ENCODE measurements around the gene PCCA. TPM values are rescaled to one million over a fixed set of nuclear protein-coding genes. Genes with fewer than 3 reads are reported as not detected.

Gene PCCA
- total RNA-seq, 2 donors from 2014 or later = 52.7 to 66.4 TPM

DNA sequence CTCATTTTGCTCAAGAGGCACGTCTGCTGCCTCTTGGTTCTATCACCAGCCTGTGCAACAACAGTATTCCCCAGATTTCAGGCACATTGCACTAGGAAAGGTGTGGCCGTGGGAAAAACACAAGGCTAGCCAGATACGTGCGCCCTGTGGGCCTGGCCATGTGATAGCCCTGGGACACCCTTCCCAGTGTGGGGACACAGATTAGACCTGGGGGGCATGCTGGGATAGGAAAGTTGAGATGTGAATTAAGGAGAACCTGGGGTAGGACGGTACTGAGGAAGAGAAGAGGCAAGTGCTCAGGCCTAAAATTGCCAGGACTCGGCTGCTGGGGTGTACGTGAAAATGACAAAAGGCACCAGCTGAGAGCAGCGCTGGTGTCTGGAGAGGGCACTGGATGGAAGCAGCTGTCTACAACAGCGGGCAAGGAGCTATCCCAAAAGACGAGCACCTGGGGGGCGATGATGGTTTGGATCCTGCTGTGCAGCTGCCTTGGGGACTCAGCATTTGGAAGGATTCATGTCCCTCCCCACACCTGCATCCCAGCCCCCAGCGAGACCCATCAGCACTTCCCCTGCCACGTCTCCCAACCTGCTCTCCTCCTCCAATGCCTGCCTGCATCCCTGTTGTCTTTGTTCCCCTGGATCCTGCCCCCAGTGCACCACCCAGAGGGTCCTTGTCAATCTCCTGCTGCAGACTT, 445.4 kb downstream of the PCCA start:
- H3K27me3 ChIP-seq (replicated peaks; ENCODE audit: insufficient read depth) = no peaks in the 10 kb centered on the region
- no peaks in the 10 kb centered on the region for H3K4me1 ChIP-seq (replicated peaks)
- TF ChIP-seq POLR2AphosphoS5 (IDR thresholded peaks at IDR 0.05) (no peak), POLR2A (IDR thresholded peaks at IDR 0.05) (no peak)
- TF ChIP-seq, protein P1, sequence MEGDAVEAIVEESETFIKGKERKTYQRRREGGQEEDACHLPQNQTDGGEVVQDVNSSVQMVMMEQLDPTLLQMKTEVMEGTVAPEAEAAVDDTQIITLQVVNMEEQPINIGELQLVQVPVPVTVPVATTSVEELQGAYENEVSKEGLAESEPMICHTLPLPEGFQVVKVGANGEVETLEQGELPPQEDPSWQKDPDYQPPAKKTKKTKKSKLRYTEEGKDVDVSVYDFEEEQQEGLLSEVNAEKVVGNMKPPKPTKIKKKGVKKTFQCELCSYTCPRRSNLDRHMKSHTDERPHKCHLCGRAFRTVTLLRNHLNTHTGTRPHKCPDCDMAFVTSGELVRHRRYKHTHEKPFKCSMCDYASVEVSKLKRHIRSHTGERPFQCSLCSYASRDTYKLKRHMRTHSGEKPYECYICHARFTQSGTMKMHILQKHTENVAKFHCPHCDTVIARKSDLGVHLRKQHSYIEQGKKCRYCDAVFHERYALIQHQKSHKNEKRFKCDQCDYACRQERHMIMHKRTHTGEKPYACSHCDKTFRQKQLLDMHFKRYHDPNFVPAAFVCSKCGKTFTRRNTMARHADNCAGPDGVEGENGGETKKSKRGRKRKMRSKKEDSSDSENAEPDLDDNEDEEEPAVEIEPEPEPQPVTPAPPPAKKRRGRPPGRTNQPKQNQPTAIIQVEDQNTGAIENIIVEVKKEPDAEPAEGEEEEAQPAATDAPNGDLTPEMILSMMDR (IDR thresholded peaks at IDR 0.05) = no peak
- WGBS = 94% methylated on average over 13 of the region's 13 CpGs
- intact Hi-C loops (cut with DNase I) = no loop called here
- no peak overlapping the region for H3K4me3 ChIP-seq
- H3K27ac ChIP-seq = no peak overlapping the region
- H3K36me3 ChIP-seq = no peaks in the 10 kb centered on the region
- DNase-seq (ENCODE audit: low spot score) = no peak
- H3K9me3 ChIP-seq = no peaks in the 10 kb centered on the region

DNA sequence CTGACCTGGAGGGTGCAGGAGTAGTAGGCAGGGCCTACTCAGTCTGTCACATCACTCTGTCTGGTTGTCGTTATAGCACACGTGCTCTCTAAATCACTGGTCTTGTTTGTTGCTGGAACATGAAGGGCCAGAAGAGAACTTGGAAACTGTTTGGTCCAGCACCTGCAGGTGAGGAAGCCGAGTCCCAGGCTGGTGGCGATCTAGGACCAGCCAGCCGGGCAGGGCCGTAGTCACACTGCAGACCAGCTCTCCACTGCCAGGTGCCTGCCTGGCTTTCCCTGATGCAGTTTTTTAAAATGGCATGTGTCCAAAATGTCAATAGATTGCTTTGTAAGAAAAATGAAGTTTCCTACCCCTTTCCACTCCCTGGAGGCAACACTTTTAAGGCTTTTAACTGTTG, 446.0 kb downstream of the PCCA start:
- intact Hi-C loops (cut with DNase I) = no loop called here
- WGBS = 79% methylated on average over 6 of the region's 6 CpGs
- Histone ChIP-seq H3K36me3 (no peaks in the 10 kb centered on the region), H3K27me3 (replicated peaks; ENCODE audit: insufficient read depth) (no peaks in the 10 kb centered on the region), H3K4me3 (no peak overlapping the region), H3K4me1 (replicated peaks) (no peaks in the 10 kb centered on the region), H3K9me3 (no peaks in the 10 kb centered on the region), H3K27ac (no peak overlapping the region)
- TF ChIP-seq POLR2A (IDR thresholded peaks at IDR 0.05) (no peak), POLR2AphosphoS5 (IDR thresholded peaks at IDR 0.05) (no peak)
- TF ChIP-seq, protein P1 (IDR thresholded peaks at IDR 0.05) = no peak
- no peak for DNase-seq (ENCODE audit: low spot score)

DNA sequence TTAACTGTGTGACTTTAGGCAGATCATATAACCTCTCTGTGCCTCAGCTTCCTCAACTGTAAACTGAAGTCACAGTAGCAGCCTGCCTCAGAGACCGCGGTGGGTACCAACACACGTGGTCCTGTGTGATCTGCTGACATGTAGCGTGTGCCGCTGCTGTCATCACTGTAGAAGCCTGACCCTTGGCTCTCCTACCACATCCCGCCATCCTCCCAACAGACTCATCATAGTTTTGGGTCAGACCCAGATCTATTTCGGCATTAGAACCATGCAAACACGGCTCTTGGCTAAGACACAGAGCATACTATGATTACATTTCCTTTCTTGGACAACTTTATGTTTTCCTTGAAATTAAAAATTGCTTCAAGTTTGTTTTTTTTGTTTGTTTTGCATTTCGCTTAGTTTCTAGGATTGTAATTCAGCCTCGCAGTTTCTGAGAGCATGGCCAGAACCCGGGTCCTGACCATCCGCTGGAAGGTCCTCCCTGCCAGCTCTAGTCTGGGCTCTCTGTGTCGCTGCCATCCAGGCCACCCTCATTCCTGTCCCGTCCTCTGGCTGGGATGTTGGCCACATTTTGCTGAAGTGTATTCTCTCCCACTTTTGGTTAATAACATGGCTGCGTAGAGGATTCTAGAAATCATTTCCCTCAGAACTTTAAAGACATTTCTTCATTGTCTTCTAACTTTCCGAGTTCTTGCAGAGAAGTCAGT, 446.7 kb downstream of the PCCA start:
- no peaks in the 10 kb centered on the region for H3K4me1 ChIP-seq (replicated peaks)
- H3K27ac ChIP-seq = no peak overlapping the region
- no peak overlapping the region for H3K4me3 ChIP-seq
- WGBS = 88% methylated on average over 16 of the region's 16 CpGs
- no peaks in the 10 kb centered on the region for H3K36me3 ChIP-seq
- no peak for DNase-seq (ENCODE audit: low spot score)
- TF ChIP-seq POLR2AphosphoS5 (IDR thresholded peaks at IDR 0.05) = no peak
- TF ChIP-seq POLR2A (IDR thresholded peaks at IDR 0.05) = no peak
- TF ChIP-seq, protein P1 (IDR thresholded peaks at IDR 0.05) = no peak
- H3K27me3 ChIP-seq (replicated peaks; ENCODE audit: insufficient read depth) = no peaks in the 10 kb centered on the region
- H3K9me3 ChIP-seq = no peaks in the 10 kb centered on the region
- intact Hi-C loops (cut with DNase I) = no loop called here

DNA sequence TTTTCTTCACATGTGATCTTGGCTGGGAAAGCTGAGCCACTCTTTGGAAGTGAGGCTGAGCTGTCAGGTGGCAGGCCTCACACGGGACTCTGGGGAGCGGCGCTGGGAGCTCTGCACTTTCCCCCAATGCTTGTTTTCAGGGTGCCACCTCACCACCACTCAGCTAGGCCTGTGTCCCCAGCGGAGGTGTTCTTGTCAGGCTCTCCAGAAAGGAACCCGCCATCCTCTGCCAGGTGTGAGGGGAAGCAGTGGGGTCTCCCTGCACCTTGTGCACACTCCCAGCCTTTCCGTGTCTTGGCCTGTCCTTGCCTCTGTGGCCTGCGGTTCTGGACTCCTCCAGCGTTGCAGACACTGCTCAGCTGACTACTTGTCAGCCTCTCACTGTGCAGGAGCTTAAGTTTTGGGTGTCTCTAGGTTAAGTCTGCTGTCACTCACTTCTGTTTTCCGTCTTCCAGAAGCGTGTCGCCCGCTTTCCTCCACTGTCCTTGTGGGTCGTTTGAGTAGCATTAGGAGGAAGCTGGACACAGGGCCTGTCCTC, 447.8 kb downstream of the PCCA start:
- Histone ChIP-seq H3K4me1 (replicated peaks) (no peaks in the 10 kb centered on the region), H3K27me3 (replicated peaks; ENCODE audit: insufficient read depth) (no peaks in the 10 kb centered on the region), H3K9me3 (no peaks in the 10 kb centered on the region), H3K27ac (no peak overlapping the region), H3K36me3 (no peaks in the 10 kb centered on the region), H3K4me3 (no peak overlapping the region)
- intact Hi-C loops (cut with DNase I) = no loop called here
- no peak for DNase-seq (ENCODE audit: low spot score)
- TF ChIP-seq POLR2AphosphoS5 (IDR thresholded peaks at IDR 0.05) = no peak
- TF ChIP-seq, protein P1 (IDR thresholded peaks at IDR 0.05) = no peak
- no peak for TF ChIP-seq POLR2A (IDR thresholded peaks at IDR 0.05)
- 92% methylated on average over 13 of the region's 13 CpGs for WGBS

Measured in prostate gland (tissue), 2 donors.